Thyroid gland (tissue), 4 donors: ENCODE data around the gene WNT4.

Experiments
- CTCF ChIP-seq, 6 experiments: fragments of 200-600 bp in 3 of 6; fragments of 450-650 bp in 3 of 6; sonication (generic) in 3 of 6; IDR thresholded peaks; one replicate each; pipeline ENCODE4 v1.5.1; 2016 to 2019; ENCODE audit warnings: antibody characterized with exemption in 6 of 6, mild to moderate bottlenecking in 2 of 6, inconsistent platforms in 1 of 6, moderate library complexity in 1 of 6
- POLR2A ChIP-seq, 2 donors: fragments of 450-650 bp; IDR thresholded peaks; one replicate each; pipeline ENCODE4 v1.6.1; 2017; ENCODE audit warnings: antibody characterized with exemption in 2 of 2, mild to moderate bottlenecking in 2 of 2, moderate library complexity in 1 of 2

GRCh38 chr1:22117238-22117637 lies 25.7 kb downstream of the WNT4 start:
- TF ChIP-seq POLR2A (IDR thresholded peaks at IDR 0.05) (no peak), CTCF (IDR thresholded peaks at IDR 0.05) (no peak)
